Measurements from ENCODE around the gene RREB1.

RREB1 gene

GRCh38 chr6:7140631-7141378 lies 33.0 kb downstream of the RREB1 start:
- no peaks in the 10 kb centered on the region for H3K27me3 ChIP-seq (ENCODE audit: low read length)
- no peaks in the 10 kb centered on the region for H3K9me2 ChIP-seq (replicated peaks; ENCODE audit: insufficient read depth, low read length)
- H3K4me3 ChIP-seq (ENCODE audit: insufficient read depth, low read length, poor library complexity, severe bottlenecking): peak overlapping the region; percentile 72
- H3K9me3 ChIP-seq (ENCODE audit: insufficient read depth, low read length): no peaks in the 10 kb centered on the region
- no peaks in the 10 kb centered on the region for H3K79me2 ChIP-seq (ENCODE audit: insufficient read depth, low read length)
- peaks cover 17% of the 10 kb centered on the region for H3F3A ChIP-seq (ENCODE audit: insufficient read depth)
- H3K4me2 ChIP-seq (ENCODE audit: low read depth, low read length, poor library complexity, severe bottlenecking): peak overlapping the region; percentile 64
- TF ChIP-seq EZH2phosphoT487 (conservative IDR thresholded peaks at IDR 0.05; ENCODE audit: low read length): no peak
- TF ChIP-seq, protein P1, sequence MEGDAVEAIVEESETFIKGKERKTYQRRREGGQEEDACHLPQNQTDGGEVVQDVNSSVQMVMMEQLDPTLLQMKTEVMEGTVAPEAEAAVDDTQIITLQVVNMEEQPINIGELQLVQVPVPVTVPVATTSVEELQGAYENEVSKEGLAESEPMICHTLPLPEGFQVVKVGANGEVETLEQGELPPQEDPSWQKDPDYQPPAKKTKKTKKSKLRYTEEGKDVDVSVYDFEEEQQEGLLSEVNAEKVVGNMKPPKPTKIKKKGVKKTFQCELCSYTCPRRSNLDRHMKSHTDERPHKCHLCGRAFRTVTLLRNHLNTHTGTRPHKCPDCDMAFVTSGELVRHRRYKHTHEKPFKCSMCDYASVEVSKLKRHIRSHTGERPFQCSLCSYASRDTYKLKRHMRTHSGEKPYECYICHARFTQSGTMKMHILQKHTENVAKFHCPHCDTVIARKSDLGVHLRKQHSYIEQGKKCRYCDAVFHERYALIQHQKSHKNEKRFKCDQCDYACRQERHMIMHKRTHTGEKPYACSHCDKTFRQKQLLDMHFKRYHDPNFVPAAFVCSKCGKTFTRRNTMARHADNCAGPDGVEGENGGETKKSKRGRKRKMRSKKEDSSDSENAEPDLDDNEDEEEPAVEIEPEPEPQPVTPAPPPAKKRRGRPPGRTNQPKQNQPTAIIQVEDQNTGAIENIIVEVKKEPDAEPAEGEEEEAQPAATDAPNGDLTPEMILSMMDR (IDR thresholded peaks at IDR 0.05; ENCODE audit: insufficient read depth, low read length, poor library complexity, severe bottlenecking): no peak
- H4K20me1 ChIP-seq (ENCODE audit: low read depth, low read length): peaks cover 15% of the 10 kb centered on the region; the same call in 1 of the 2 replicates
- no peak overlapping the region for H3K27ac ChIP-seq (ENCODE audit: low read depth, low read length)
- peak overlapping the region; percentile 91 for H2AFZ ChIP-seq (ENCODE audit: low read depth, low read length, severe bottlenecking)
- H3K9ac ChIP-seq (ENCODE audit: low read length): peak overlapping the region; percentile 61
- no peaks in the 10 kb centered on the region for H3K36me3 ChIP-seq (ENCODE audit: low read length)

DNA sequence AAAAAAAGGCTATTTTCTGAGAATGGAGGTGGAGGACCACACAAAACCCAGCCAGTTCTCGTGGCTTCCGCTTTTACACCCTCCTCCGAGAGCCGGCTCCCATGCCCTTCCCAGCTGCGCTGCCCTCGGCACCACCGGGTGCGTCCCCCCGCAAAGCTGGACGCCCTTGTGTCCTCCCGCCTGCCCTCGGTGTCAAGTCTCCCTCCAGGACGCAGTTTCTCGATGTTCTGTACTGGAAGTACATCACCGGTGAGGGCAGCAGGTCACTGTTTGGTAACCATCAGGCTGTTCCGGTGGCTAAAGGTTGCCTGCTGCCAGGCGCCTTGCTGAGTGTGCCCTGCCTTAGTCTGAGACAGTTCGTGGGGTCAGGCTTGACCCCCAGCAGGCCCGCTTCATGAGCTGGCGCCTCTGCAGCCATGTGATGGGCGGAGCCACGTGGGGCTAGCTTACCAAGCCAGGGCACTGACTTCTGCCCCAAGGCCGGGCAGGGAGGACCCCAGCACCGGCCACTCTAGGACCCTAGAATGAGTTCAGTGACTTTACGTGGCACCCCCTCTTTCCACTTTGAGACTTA lies 34.6 kb downstream of the RREB1 start:
- Histone ChIP-seq H3K36me3 (ENCODE audit: low read length) (no peaks in the 10 kb centered on the region), H3K27me3 (ENCODE audit: low read length) (no peaks in the 10 kb centered on the region), H3K27ac (ENCODE audit: low read depth, low read length) (no peak overlapping the region), H3K4me3 (ENCODE audit: insufficient read depth, low read length, poor library complexity, severe bottlenecking) (no peak overlapping the region), H2AFZ (ENCODE audit: low read depth, low read length, severe bottlenecking) (no peak overlapping the region), H3F3A (ENCODE audit: insufficient read depth) (peaks cover 17% of the 10 kb centered on the region), H3K4me2 (ENCODE audit: low read depth, low read length, poor library complexity, severe bottlenecking) (no peak overlapping the region), H3K79me2 (ENCODE audit: insufficient read depth, low read length) (no peaks in the 10 kb centered on the region), H3K9me2 (replicated peaks; ENCODE audit: insufficient read depth, low read length) (no peaks in the 10 kb centered on the region), H3K9ac (ENCODE audit: low read length) (no peak overlapping the region), H3K9me3 (ENCODE audit: insufficient read depth, low read length) (no peaks in the 10 kb centered on the region), H4K20me1 (ENCODE audit: low read depth, low read length) (peaks cover 13% of the 10 kb centered on the region; the same call in 1 of the 2 replicates)
- TF ChIP-seq EZH2phosphoT487 (conservative IDR thresholded peaks at IDR 0.05; ENCODE audit: low read length): no peak
- TF ChIP-seq, protein P1 (IDR thresholded peaks at IDR 0.05; ENCODE audit: insufficient read depth, low read length, poor library complexity, severe bottlenecking): no peak

GRCh38 chr6:7142918-7143475 lies 35.2 kb downstream of the RREB1 start:
- Histone ChIP-seq H3K27ac (ENCODE audit: low read depth, low read length) (no peak overlapping the region), H3K79me2 (ENCODE audit: insufficient read depth, low read length) (no peaks in the 10 kb centered on the region), H3K9me2 (replicated peaks; ENCODE audit: insufficient read depth, low read length) (no peaks in the 10 kb centered on the region), H4K20me1 (ENCODE audit: low read depth, low read length) (peaks cover 13% of the 10 kb centered on the region; the same call in 1 of the 2 replicates), H3K27me3 (ENCODE audit: low read length) (no peaks in the 10 kb centered on the region), H2AFZ (ENCODE audit: low read depth, low read length, severe bottlenecking) (no peak overlapping the region), H3K36me3 (ENCODE audit: low read length) (no peaks in the 10 kb centered on the region), H3K4me3 (ENCODE audit: insufficient read depth, low read length, poor library complexity, severe bottlenecking) (no peak overlapping the region), H3K4me2 (ENCODE audit: low read depth, low read length, poor library complexity, severe bottlenecking) (no peak overlapping the region), H3K9me3 (ENCODE audit: insufficient read depth, low read length) (no peaks in the 10 kb centered on the region), H3K9ac (ENCODE audit: low read length) (no peak overlapping the region), H3F3A (ENCODE audit: insufficient read depth) (peaks cover 17% of the 10 kb centered on the region)
- TF ChIP-seq EZH2phosphoT487 (conservative IDR thresholded peaks at IDR 0.05; ENCODE audit: low read length): no peak
- TF ChIP-seq, protein P1 (IDR thresholded peaks at IDR 0.05; ENCODE audit: insufficient read depth, low read length, poor library complexity, severe bottlenecking): no peak
